DOHH2 (cell line): ENCODE measurements around the gene CLN6.

Experiments
- H3F3A ChIP-seq: fragments of 200-600 bp; sonication (generic), shearing (Covaris generic); 2 replicates; pipeline ENCODE4 v1.6.0; 2016; ENCODE audit warnings: antibody characterized with exemption, mild to moderate bottlenecking; ENCODE audit not compliant: control insufficient read depth, insufficient read depth
- H3K27ac ChIP-seq: fragments of 200-600 bp; sonication (generic); 2 replicates; pipeline ENCODE4 v1.5.1; 2014; ENCODE audit warnings: low read depth, mild to moderate bottlenecking, low read length, moderate library complexity
- H3K27me3 ChIP-seq: fragments of 200-600 bp; sonication (generic); 2 replicates; pipeline ENCODE4 v1.6.1; 2014; ENCODE audit warnings: mild to moderate bottlenecking, low read length, mixed read lengths; ENCODE audit not compliant: control insufficient read depth
- H3K36me3 ChIP-seq: fragments of 200-600 bp; sonication (generic); 2 replicates; pipeline ENCODE4 v1.6.1; 2014; ENCODE audit warnings: mild to moderate bottlenecking, low read length, moderate library complexity, mixed read lengths; ENCODE audit not compliant: control insufficient read depth
- H3K4me1 ChIP-seq: fragments of 200-600 bp; sonication (generic); 2 replicates; pipeline ENCODE4 v1.6.1; 2014; ENCODE audit warnings: mild to moderate bottlenecking, low read length, mixed read lengths; ENCODE audit not compliant: control insufficient read depth
- H3K4me2 ChIP-seq: fragments of 200-600 bp; sonication (generic); 2 replicates; pipeline ENCODE4 v1.6.0; 2014; ENCODE audit warnings: mild to moderate bottlenecking, low read length, moderate library complexity
- H3K4me3 ChIP-seq: fragments of 200-600 bp; sonication (generic); 2 replicates; pipeline ENCODE4 v1.5.1; 2014; ENCODE audit warnings: mild to moderate bottlenecking, low read length, mixed read lengths
- H3K79me2 ChIP-seq: fragments of 200-600 bp; sonication (generic); 2 replicates; pipeline ENCODE4 v1.6.1; 2014; ENCODE audit warnings: mild to moderate bottlenecking, low read length, mixed read lengths; ENCODE audit not compliant: control insufficient read depth
- H3K9me2 ChIP-seq: fragments of 200-600 bp; sonication (generic); replicated peaks from 2 replicates; pipeline ENCODE4 v1.6.1; 2014; ENCODE audit warnings: mild to moderate bottlenecking, low read length, mixed read lengths; ENCODE audit not compliant: control insufficient read depth
- H3K9me3 ChIP-seq: fragments of 200-600 bp; sonication (generic); 2 replicates; pipeline ENCODE4 v1.6.1; 2014; ENCODE audit warnings: antibody characterized with exemption, low read length, mixed read lengths; ENCODE audit not compliant: control insufficient read depth, insufficient read depth
- H4K20me1 ChIP-seq: fragments of 200-600 bp; sonication (generic); 2 replicates; pipeline ENCODE4 v1.6.0; 2014; ENCODE audit warnings: low read depth, mild to moderate bottlenecking, antibody characterized with exemption, low read length, moderate library complexity; ENCODE audit not compliant: control insufficient read depth, insufficient read depth
- EZH2phosphoT487 ChIP-seq: fragments of 200-600 bp; sonication (generic); IDR thresholded peaks from 2 replicates; pipeline ENCODE4 v1.6.1; 2017; ENCODE audit warnings: borderline replicate concordance, mild to moderate bottlenecking, antibody characterized with exemption, low read length, moderate library complexity, mixed read lengths
- TF ChIP-seq, protein P1 (sequence below): fragments of 200-600 bp; sonication (generic); IDR thresholded peaks from one replicate; pipeline ENCODE4 v1.5.1; 2014; ENCODE audit warnings: antibody characterized with exemption, mild to moderate bottlenecking, low read depth, low read length; ENCODE audit not compliant: poor library complexity, severe bottlenecking

Gene CLN6

DNA sequence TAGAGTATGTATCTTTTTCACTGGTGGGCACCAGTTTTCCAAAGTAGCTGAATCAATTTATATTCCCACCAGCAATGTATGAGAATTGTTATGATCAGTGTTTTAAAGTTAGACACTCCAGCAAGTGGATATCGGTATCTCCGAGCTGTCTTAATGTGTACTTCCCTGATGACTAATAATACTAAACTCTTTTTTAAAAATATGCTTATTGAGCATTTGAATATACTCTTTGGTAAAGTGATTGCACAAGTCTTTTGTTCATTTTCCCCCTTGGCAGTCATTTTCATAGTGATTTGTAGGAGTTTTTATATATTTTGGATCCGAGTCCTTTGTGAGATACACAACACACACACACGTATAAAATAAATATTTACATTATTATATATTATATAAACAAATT lies 35.6 kb upstream of the CLN6 start:
- TF ChIP-seq EZH2phosphoT487 = no peak
- TF ChIP-seq, protein P1, sequence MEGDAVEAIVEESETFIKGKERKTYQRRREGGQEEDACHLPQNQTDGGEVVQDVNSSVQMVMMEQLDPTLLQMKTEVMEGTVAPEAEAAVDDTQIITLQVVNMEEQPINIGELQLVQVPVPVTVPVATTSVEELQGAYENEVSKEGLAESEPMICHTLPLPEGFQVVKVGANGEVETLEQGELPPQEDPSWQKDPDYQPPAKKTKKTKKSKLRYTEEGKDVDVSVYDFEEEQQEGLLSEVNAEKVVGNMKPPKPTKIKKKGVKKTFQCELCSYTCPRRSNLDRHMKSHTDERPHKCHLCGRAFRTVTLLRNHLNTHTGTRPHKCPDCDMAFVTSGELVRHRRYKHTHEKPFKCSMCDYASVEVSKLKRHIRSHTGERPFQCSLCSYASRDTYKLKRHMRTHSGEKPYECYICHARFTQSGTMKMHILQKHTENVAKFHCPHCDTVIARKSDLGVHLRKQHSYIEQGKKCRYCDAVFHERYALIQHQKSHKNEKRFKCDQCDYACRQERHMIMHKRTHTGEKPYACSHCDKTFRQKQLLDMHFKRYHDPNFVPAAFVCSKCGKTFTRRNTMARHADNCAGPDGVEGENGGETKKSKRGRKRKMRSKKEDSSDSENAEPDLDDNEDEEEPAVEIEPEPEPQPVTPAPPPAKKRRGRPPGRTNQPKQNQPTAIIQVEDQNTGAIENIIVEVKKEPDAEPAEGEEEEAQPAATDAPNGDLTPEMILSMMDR = no peak
- H3K4me2 ChIP-seq = no peak overlapping the region
- H3K27ac ChIP-seq = no peak overlapping the region
- no peak overlapping the region for H3K4me3 ChIP-seq
- no peaks in the 10 kb centered on the region for H3F3A ChIP-seq
- H3K79me2 ChIP-seq = no peaks in the 10 kb centered on the region
- H3K27me3 ChIP-seq = peaks cover 36% of the 10 kb centered on the region
- no peaks in the 10 kb centered on the region for H3K9me2 ChIP-seq
- no peaks in the 10 kb centered on the region for H4K20me1 ChIP-seq
- H3K36me3 ChIP-seq = no peaks in the 10 kb centered on the region
- H3K9me3 ChIP-seq = no peaks in the 10 kb centered on the region
- no peaks in the 10 kb centered on the region for H3K4me1 ChIP-seq

DNA sequence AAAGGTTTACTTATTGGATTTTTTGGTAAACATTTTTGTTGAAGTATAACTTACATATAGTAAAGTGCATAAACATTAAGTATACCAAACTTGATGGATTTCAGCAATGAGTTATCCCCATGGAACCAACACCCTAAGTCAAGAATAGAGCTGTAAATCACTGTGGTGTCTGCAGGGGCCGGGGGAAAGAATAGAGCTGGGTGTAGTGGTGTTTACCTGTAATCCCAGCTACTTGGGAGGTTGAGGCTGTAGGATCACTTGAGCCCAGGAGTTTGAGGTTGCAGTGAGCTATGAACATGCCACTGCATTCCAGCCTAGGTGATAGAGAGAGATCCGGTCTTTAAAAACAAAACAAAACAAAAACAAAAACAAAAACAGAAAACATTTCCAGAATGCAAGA lies 34.8 kb upstream of the CLN6 start:
- Histone ChIP-seq H3K4me1 (0 out of 2 replicates have a peak, but pooled peaks cover 2% of the 10 kb centered on the region), H3K4me2 (no peak overlapping the region), H3K36me3 (no peaks in the 10 kb centered on the region), H3K79me2 (no peaks in the 10 kb centered on the region), H3K27me3 (peaks cover 36% of the 10 kb centered on the region), H4K20me1 (no peaks in the 10 kb centered on the region), H3K4me3 (no peak overlapping the region), H3F3A (no peaks in the 10 kb centered on the region), H3K27ac (no peak overlapping the region), H3K9me3 (no peaks in the 10 kb centered on the region), H3K9me2 (no peaks in the 10 kb centered on the region)
- TF ChIP-seq, protein P1 = no peak
- TF ChIP-seq EZH2phosphoT487 = no peak

DNA sequence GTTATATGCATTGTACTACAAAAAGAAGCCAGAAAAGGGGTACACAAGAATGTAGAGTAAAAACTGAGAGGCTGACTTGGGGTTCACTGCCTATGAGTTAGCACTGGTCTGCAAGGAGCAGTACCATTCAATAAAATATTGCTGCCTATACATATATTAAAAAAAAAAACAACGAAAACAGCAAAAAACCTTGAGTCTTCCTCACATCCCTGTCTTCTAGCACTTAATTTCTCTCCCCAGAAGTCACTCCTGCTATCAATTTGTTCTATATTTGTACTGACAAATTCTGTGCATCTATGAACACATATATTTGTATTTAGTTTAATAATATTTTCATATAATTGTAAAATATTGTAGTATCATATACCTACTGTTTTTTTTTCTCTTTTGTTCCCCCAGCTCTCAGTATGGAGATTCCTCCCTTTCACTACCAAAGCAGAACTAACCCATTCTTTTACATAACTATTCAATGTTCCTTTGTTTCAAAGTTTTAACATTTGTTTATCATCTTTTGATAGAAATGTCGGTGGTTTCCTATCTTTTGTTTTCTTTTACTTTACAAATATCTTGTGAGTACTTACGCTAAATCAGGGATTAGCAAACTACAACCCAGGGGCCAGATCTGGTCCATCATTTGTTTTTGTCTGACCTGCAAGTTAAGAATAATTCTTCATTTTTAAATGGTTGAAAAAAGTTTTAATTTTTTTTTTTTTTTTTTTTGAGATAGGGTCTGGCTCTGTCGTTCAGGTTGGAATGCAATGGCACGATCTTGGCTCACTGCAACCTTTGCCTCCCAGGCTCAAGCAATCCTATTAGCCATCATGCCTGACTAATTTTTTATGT lies 33.2 kb upstream of the CLN6 start:
- Histone ChIP-seq H3K4me2 (no peak overlapping the region), H3K4me1 (0 out of 2 replicates have a peak, but pooled peaks cover 2% of the 10 kb centered on the region), H3K79me2 (no peaks in the 10 kb centered on the region), H3K9me2 (no peaks in the 10 kb centered on the region), H4K20me1 (no peaks in the 10 kb centered on the region), H3K27me3 (peaks cover 30% of the 10 kb centered on the region), H3K9me3 (no peaks in the 10 kb centered on the region), H3K36me3 (no peaks in the 10 kb centered on the region), H3F3A (peaks cover 4% of the 10 kb centered on the region; the same call in 1 of the 2 replicates), H3K27ac (no peak overlapping the region), H3K4me3 (no peak overlapping the region)
- no peak for TF ChIP-seq EZH2phosphoT487
- TF ChIP-seq, protein P1 = no peak
